Kidney (tissue), 14 donors: Measurements from ENCODE around the gene ZDHHC11. TPM values are rescaled to one million over a fixed set of nuclear protein-coding genes. Genes with fewer than 3 reads are reported as not detected.
A peak's percentile ranks its signal among the peaks of the same experiment; 100 is the strongest.

Experiments used
- DNase-seq, 5 donors: peaks; one replicate each; pipeline ENCODE4 v3.0.0-alpha.2; 2013 to 2020
- FAIRE-seq: peaks from 2 replicates; lab custom pipeline; 2012; peaks lifted over from hg19 to GRCh38; lab: Jason Lieb, UNC
- H3K27ac ChIP-seq, 2 donors: one replicate each; pipeline ENCODE4 v1.7.0; 2013; ENCODE audit warnings: low read depth in 2 of 2, low read length in 2 of 2, inconsistent platforms in 1 of 2
- H3K27me3 ChIP-seq: one replicate; pipeline ENCODE4 v1.7.1; 2013; ENCODE audit warnings: low read length, inconsistent platforms; ENCODE audit not compliant: control insufficient read depth, insufficient read depth
- H3K36me3 ChIP-seq, 3 donors: one replicate each; pipeline versions ENCODE4 v1.7.0 to v1.7.1; 2013; ENCODE audit warnings: low read length in 3 of 3, control low read depth in 1 of 3, inconsistent platforms in 1 of 3; ENCODE audit not compliant: insufficient read depth in 3 of 3, control insufficient read depth in 2 of 3
- H3K4me1 ChIP-seq, 3 donors: one replicate each; pipeline versions ENCODE4 v1.7.0 to v1.7.1; 2013; ENCODE audit warnings: low read length in 3 of 3, inconsistent platforms in 1 of 3, low read depth in 1 of 3; ENCODE audit not compliant: control insufficient read depth in 2 of 3, insufficient read depth in 2 of 3
- H3K4me3 ChIP-seq, 3 donors: one replicate each; pipeline versions ENCODE4 v1.7.0 to v1.8.1; 2013; ENCODE audit warnings: low read length in 3 of 3, control low read depth in 1 of 3, inconsistent platforms in 1 of 3
- H3K9ac ChIP-seq, 3 donors: one replicate each; pipeline versions ENCODE4 v1.7.0 to v1.7.1; 2013; ENCODE audit warnings: low read length in 3 of 3, control low read depth in 1 of 3, inconsistent platforms in 1 of 3
- H3K9me3 ChIP-seq, 3 donors: one replicate each; pipeline versions ENCODE4 v1.7.0 to v1.7.1; 2013; ENCODE audit warnings: low read length in 3 of 3, control low read depth in 1 of 3, inconsistent platforms in 1 of 3; ENCODE audit not compliant: control insufficient read depth in 2 of 3, insufficient read depth in 1 of 3
- CTCF ChIP-seq: IDR thresholded peaks from 3 replicates; pipeline ENCODE4 v1.5.1; 2012; ENCODE audit warnings: mild to moderate bottlenecking, moderate library complexity, borderline replicate concordance; ENCODE audit not compliant: insufficient read depth; ENCODE audit errors: extremely low read depth
- intact Hi-C: fragments of 100-400 bp; cut with DNase I; formaldehyde crosslinking; loops from one replicate; pipeline ENCODE4 v1.11.1; 2022
- polyA plus RNA-seq: library from polyadenylated mRNA; stranded (reverse); fragments of 350-450 nt; fragmentation: Illumina TruSeq; extraction: RNeasy Lipid Tissue Mini Kit (QIAGEN cat#74804); gene quantifications from one replicate; pipeline ENCODE4 v1.2.3, GENCODE V29; 2014; ENCODE audit warnings: low read depth, low replicate concordance; ENCODE audit not compliant: insufficient read depth
- total RNA-seq: library from RNA; stranded (reverse); fragmentation: NEBNext Ultra II Directional; extraction: Animal tissue kit (Norgen Biotek cat#: 25700); gene quantifications from one replicate; pipeline ENCODE4 v1.2.1, GENCODE V29; 2021
- donor health status: control.
- donor health status: control.
- donor health status: control.
- donor health status: control.
- donor health status: control.
- donor health status: DM: yes; HTN: yes; CAD: no.
- donor health status: Normal renal cell carcinoma (clear cell type).

The ZDHHC11 gene
- total and polyA plus RNA-seq, 2 donors from 2014 or later = 1.6 to 10.1 TPM

DNA sequence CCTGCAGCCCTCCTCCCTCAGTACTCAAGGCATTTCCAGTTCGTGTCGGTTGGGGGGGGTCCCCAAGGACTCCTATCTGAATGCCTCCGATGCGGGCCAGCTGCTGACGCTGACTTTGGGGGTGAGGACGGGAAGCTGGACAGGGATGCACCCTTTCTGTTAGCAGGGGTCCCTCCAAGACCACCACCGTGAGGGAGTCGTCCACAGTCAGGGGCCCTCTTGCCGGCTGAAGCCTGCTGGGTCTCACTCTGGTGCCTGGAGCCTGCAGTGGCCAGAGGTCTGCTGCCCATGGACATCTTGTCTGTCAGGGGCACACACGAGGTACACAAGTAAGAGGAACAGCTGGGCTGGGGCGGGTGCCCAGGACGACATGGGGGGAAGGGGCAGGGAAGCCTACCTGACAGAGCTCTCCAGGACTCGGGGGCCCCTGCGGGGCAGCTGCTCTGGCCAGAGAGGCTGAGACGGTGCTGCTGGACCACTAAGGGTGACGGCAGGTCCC, 9.1 kb upstream of the ZDHHC11 start:
- no peak overlapping the region for H3K9ac ChIP-seq
- no peak overlapping the region for H3K4me3 ChIP-seq
- intact Hi-C loops = no loop called here
- no peak for TF ChIP-seq CTCF
- FAIRE-seq (no peak), DNase-seq (peak in 1 of 5 donors; percentile 63)
- peaks cover 0 to 2% (median 0%) of the 10 kb centered on the region in 3 donors for H3K4me1 ChIP-seq
- H3K36me3 ChIP-seq = peaks cover 0 to 14% (median 7%) of the 10 kb centered on the region in 3 donors
- no peaks in the 10 kb centered on the region for H3K9me3 ChIP-seq
- H3K27ac ChIP-seq = no peak overlapping the region
- no peaks in the 10 kb centered on the region for H3K27me3 ChIP-seq

- H3K27me3 ChIP-seq = no peaks in the 10 kb centered on the region
- H3K36me3 ChIP-seq = peaks cover 0 to 12% (median 4%) of the 10 kb centered on the region in 3 donors
- no peaks in the 10 kb centered on the region for H3K9me3 ChIP-seq
- H3K9ac ChIP-seq = no peak overlapping the region
- peak in 4 of 5 donors; percentile 33 to 77 (median 55) for DNase-seq
- H3K4me1 ChIP-seq = peaks cover 0 to 2% (median 0%) of the 10 kb centered on the region in 3 donors
- H3K4me3 ChIP-seq = no peak overlapping the region
- no peak for TF ChIP-seq CTCF
- H3K27ac ChIP-seq = no peak overlapping the region
- FAIRE-seq = no peak
- intact Hi-C loops = no loop called here
These were observed 8.6 kb upstream of the ZDHHC11 start for GRCh38 chr5:859391-859790.

DNA sequence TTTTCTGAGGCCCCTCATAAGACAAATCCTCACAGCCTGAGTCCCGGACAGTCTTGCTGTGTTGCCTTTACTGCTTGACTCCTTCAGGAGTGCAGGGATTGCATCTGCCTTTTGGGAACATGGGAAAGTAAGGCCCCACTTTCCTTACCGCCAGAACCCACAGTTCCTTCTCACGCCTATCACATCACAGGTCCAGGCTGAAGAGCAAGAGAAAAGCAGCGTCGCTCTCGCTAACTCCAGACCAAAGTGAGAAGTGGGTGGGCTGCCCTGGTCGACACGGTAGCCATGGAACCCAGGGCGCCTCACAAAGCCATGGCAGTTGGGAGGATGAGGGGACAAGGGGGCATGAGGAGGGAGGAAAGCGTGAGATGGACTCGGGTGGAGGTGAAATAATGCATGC, 7.9 kb upstream of the ZDHHC11 start:
- TF ChIP-seq CTCF = no peak
- H3K27me3 ChIP-seq = no peaks in the 10 kb centered on the region
- no peak for FAIRE-seq

More for the DNA sequence above, 7.9 kb upstream of the ZDHHC11 start:
- intact Hi-C loops = no loop called here
- H3K9ac ChIP-seq = no peak overlapping the region
- no peak overlapping the region for H3K4me3 ChIP-seq
- peak in 1 of 5 donors; percentile 53 for DNase-seq
- H3K9me3 ChIP-seq = no peaks in the 10 kb centered on the region
- peaks cover 0 to 2% (median 0%) of the 10 kb centered on the region in 3 donors for H3K4me1 ChIP-seq
- no peak overlapping the region for H3K27ac ChIP-seq
- peaks cover 0 to 6% (median under 1%) of the 10 kb centered on the region in 3 donors for H3K36me3 ChIP-seq
